Adrenal gland (tissue), 12 donors: Measurements from ENCODE around the gene RPTN. TPM values are rescaled to one million over a fixed set of nuclear protein-coding genes. Genes with fewer than 3 reads are reported as not detected.
A peak's percentile ranks its signal among the peaks of the same experiment; 100 is the strongest.
"Not testable (repeated sequence)": the region's sequence is repeated elsewhere in the genome, so short reads cannot be mapped to it uniquely, and the experiment has no call there.

Experiments
- DNase-seq, 7 donors: peaks; one replicate each; pipeline ENCODE4 v3.0.0-alpha.2; 2019 to 2020
- H3K27ac ChIP-seq, 5 donors: fragments of 200-600 bp; sonication (generic) in 4 of 5; 1 replicate in 3 of 5; 2 replicates in 2 of 5; pipeline versions ENCODE4 v1.5.1 to v1.8.0; 2016 to 2020; ENCODE audit warnings: mild to moderate bottlenecking in 1 of 5
- H3K27me3 ChIP-seq: fragments of 200-600 bp; 2 replicates; pipeline ENCODE4 v1.8.0; 2021
- H3K36me3 ChIP-seq, 2 donors: fragments of 200-600 bp; replicated peaks in 1 of 2; 1 replicate in 1 of 2; 2 replicates in 1 of 2; pipeline versions ENCODE4 v1.5.1 to v1.8.0; 2018 to 2022
- H3K4me1 ChIP-seq, 2 donors: fragments of 200-600 bp; replicated peaks in 1 of 2; 1 replicate in 1 of 2; 2 replicates in 1 of 2; pipeline versions ENCODE4 v1.5.1 to v1.8.0; 2018 to 2021
- H3K4me3 ChIP-seq, 4 donors: fragments of 200-600 bp; sonication (generic) in 3 of 4; one replicate each; pipeline ENCODE4 v1.5.1; 2016 to 2018
- H3K9me3 ChIP-seq, 3 donors: fragments of 200-600 bp; sonication (generic) in 1 of 3; replicated peaks in 1 of 3; 1 replicate in 2 of 3; 2 replicates in 1 of 3; pipeline versions ENCODE4 v1.5.1 to v1.8.0; 2016 to 2021
- POLR2A ChIP-seq, 2 donors: fragments of 450-650 bp; IDR thresholded peaks; one replicate each; pipeline ENCODE4 v1.6.1; 2017; ENCODE audit warnings: antibody characterized with exemption in 2 of 2, mild to moderate bottlenecking in 2 of 2, moderate library complexity in 1 of 2
- WGBS, 4 donors: extraction: QIAGEN DNeasy Blood & Tissue Kit in 2 of 4; methylation state at CpG; one replicate each; pipeline versions ENCODE4 v1.1.5 to v1.1.7; 2013 to 2017; 5-methylcytosine and 5-hydroxymethylcytosine counted together
- intact Hi-C, 2 donors: fragments of 100-400 bp; cut with DNase I; formaldehyde crosslinking; loops; one replicate each; pipeline versions ENCODE4 v1.14.1 to v1.15.0; 2022 to 2023
- polyA plus RNA-seq, 3 donors: library from polyadenylated mRNA; stranded (reverse); fragments of 200-250 nt in 2 of 3; fragments of 350-450 nt in 1 of 3; fragmentation: Illumina TruSeq in 1 of 3; extraction: RNeasy Lipid Tissue Mini Kit (QIAGEN cat#74804) in 1 of 3; gene quantifications; one replicate each; pipeline ENCODE4 v1.2.3, GENCODE V29; 2013 to 2014
- total RNA-seq, 9 donors: library from RNA; depleted of rRNA in 4 of 9; stranded (reverse); fragments of >200 nt in 4 of 9; fragments of 120-200 nt in 1 of 9; fragmentation: NEBNext Ultra II Directional in 1 of 9; extraction: Animal tissue kit (Norgen Biotek cat#: 25700) in 1 of 9; gene quantifications; one replicate each; pipeline versions ENCODE4 v1.1.0 to v1.2.4, GENCODE V29; 2013 to 2023
- TF ChIP-seq, protein P1 (sequence below), 6 experiments: fragments of 450-650 bp in 4 of 6; fragments of 200-600 bp in 2 of 6; sonication (generic) in 1 of 6; IDR thresholded peaks; 1 replicate in 5 of 6; 2 replicates in 1 of 6; pipeline versions ENCODE4 v1.5.1 to v1.8.0; 2016 to 2021; ENCODE audit warnings: antibody characterized with exemption in 6 of 6, mild to moderate bottlenecking in 2 of 6, moderate library complexity in 1 of 6
- donor health status: healthy with polysubstance abuse.
- donor health status: Bipolar disorder and iron deficiency.
- donor health status: DM: yes; HTN: yes; CAD: no.
- donor health status: DM: no; HTN: no; CAD: no.
- donor health status: DM: no; HTN: no; CAD: no.
- donor health status: DM: yes; HTN: yes; CAD: no.

RPTN gene
- total and polyA plus RNA-seq, 12 donors: not detected

DNA sequence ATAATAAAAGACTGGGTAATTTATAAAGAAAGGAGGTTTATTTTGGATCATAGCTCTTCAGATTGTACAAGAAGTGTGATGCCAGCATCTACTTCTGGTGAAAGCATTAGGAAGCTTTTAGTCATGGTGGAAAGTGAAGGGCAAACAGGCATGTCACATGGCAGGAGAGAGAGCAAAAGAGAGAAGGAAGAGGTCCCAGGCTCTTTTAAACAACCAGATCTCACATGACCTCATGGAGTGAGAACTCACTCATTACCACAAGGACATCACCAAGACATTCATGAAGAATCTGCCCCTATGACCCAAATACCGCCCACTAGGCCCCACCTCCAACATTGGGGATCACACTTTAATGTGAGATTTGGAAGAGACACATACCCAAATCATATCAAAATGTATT is 10.0 kb downstream of the RPTN start:
- intact Hi-C loops: no loop called here
- no peak for DNase-seq

DNA sequence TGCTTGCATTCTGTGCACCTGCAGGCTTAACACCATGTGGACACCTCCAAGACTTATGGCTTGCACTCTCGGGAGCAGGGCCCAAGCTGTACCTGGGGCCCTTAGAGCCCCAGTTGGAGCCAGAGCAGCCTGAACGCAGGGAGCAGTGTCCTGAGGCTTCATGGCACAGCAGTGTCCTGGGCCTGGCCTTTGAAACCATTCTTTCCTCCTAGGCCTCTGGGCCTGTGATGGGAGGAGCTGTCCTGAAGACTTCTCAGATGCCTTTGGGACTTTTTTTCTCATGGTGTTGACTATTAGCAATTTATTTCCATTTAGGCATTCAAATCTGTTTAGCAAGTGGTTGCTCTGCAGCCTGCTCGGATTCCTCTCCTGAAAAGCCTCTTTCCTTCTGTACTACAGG is 11.0 kb downstream of the RPTN start:
- no peak overlapping the region for H3K4me3 ChIP-seq
- TF ChIP-seq POLR2A (IDR thresholded peaks at IDR 0.05): no peak
- TF ChIP-seq, protein P1, sequence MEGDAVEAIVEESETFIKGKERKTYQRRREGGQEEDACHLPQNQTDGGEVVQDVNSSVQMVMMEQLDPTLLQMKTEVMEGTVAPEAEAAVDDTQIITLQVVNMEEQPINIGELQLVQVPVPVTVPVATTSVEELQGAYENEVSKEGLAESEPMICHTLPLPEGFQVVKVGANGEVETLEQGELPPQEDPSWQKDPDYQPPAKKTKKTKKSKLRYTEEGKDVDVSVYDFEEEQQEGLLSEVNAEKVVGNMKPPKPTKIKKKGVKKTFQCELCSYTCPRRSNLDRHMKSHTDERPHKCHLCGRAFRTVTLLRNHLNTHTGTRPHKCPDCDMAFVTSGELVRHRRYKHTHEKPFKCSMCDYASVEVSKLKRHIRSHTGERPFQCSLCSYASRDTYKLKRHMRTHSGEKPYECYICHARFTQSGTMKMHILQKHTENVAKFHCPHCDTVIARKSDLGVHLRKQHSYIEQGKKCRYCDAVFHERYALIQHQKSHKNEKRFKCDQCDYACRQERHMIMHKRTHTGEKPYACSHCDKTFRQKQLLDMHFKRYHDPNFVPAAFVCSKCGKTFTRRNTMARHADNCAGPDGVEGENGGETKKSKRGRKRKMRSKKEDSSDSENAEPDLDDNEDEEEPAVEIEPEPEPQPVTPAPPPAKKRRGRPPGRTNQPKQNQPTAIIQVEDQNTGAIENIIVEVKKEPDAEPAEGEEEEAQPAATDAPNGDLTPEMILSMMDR (IDR thresholded peaks at IDR 0.05): no peak
- H3K27me3 ChIP-seq: peaks cover 3% of the 10 kb centered on the region
- 63 to 75% (median 71%) methylated on average over 2 to 3 of the region's 3 CpGs for WGBS, 4 donors
- H3K36me3 ChIP-seq: no peaks in the 10 kb centered on the region
- peaks cover 0 to 11% (median 0%) of the 10 kb centered on the region in 3 donors for H3K9me3 ChIP-seq
- intact Hi-C loops: no loop called here
- DNase-seq: no peak
- H3K27ac ChIP-seq: no peak overlapping the region
- H3K4me1 ChIP-seq: no peaks in the 10 kb centered on the region

More for the DNA sequence above, 10.0 kb downstream of the RPTN start:
- TF ChIP-seq, protein P1 (IDR thresholded peaks at IDR 0.05): no peak
- TF ChIP-seq POLR2A (IDR thresholded peaks at IDR 0.05): no peak
- Histone ChIP-seq H3K27ac (no peak overlapping the region), H3K4me3 (no peak overlapping the region), H3K9me3 (peaks cover 0 to 11% (median 0%) of the 10 kb centered on the region in 3 donors), H3K36me3 (no peaks in the 10 kb centered on the region), H3K27me3 (peaks cover 3% of the 10 kb centered on the region), H3K4me1 (no peaks in the 10 kb centered on the region)
- WGBS, 4 donors: 39 to 63% (median 52%) methylated on average over 1 of the region's 1 CpG

DNA sequence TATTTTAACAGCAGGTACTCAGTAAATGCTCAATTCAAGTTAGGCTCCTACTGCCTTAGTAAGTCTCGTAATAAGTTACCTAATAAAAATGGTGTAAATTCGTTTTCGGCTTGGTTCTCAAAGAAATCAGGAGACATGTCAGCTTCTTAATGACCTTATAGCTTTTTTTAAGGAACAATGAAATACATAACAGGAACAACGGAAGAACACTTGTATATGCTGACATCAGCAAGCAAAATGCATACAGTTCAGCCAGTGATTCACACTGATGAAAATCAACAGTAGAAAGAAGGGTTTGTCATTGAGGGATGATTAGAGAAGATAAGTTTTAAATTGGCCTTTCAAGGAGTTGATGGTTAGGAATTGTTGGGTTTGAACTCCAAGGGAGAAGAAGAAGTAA is 13.3 kb downstream of the RPTN start:
- Histone ChIP-seq H3K4me1 (no peaks in the 10 kb centered on the region), H3K4me3 (no peak overlapping the region), H3K9me3 (peaks cover 0 to 11% (median 0%) of the 10 kb centered on the region in 3 donors), H3K36me3 (no peaks in the 10 kb centered on the region), H3K27ac (peak overlapping the region in 1 of 5 donors; percentile 10), H3K27me3 (no peaks in the 10 kb centered on the region)
- 62 to 71% (median 64%) methylated on average over 4 of the region's 4 CpGs for WGBS, 4 donors
- TF ChIP-seq, protein P1 (IDR thresholded peaks at IDR 0.05): no peak
- no peak for TF ChIP-seq POLR2A (IDR thresholded peaks at IDR 0.05)
- intact Hi-C loops: no loop called here
- DNase-seq: no peak

DNA sequence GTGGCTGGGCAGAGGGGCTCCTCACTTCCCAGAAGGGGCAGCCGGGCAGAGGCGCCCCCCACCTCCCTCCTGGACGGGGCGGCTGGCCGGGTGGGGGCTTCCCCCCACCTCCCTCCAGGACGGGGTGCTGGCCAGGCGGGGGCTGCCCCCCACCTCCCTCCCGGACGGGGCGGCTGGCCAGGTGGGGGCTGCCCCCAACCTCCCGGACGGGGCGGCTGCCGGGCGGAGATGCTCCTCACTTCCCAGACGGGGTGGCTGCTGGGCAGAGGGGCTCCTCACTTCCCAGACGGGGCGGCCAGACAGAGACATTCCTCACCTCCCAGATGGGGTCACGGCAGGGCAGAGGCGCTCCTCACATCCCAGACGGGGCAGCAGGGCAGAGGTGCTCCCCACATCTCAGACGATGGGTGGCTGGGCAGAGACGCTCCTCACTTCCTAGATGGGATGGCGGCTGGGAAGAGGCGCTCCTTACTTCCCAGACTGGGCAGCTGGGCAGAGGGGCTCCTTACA is 14.3 kb downstream of the RPTN start:
- H3K4me1 ChIP-seq, H3K4me3 ChIP-seq, H3K27ac ChIP-seq, H3K36me3 ChIP-seq, H3K27me3 ChIP-seq, DNase-seq: not testable (repeated sequence)
- intact Hi-C loops: loop anchor here (5.0 kb wide), 2 partner anchors 43 to 313 kb away; no protein-coding TSS in a partner anchor
- H3K9me3 ChIP-seq: peaks cover 0 to 11% (median 0%) of the 10 kb centered on the region in 3 donors
- WGBS, 4 donors: 78 to 95% (median 84%) methylated on average over 3 to 25 of the region's 25 CpGs
